Chondrocyte (in vitro differentiated cells): ENCODE results near the gene ELP5. TPM values are rescaled to one million over a fixed set of nuclear protein-coding genes. Genes with fewer than 3 reads are reported as not detected.
A peak's percentile ranks its signal among the peaks of the same experiment; 100 is the strongest.

Experiments
- DNase-seq: peaks from one replicate; pipeline ENCODE4 v3.0.0; 2021; ENCODE audit warnings: mixed read lengths, low spot score
- H3K27ac Mint-ChIP-seq: one replicate; pipeline ENCODE4 v1.8.0; 2021; ENCODE audit warnings: mild to moderate bottlenecking, moderate library complexity, mixed read lengths; ENCODE audit not compliant: unreplicated experiment
- H3K27me3 Mint-ChIP-seq: 2 replicates; pipeline ENCODE4 v1.8.0; 2021; ENCODE audit warnings: low read depth, mixed read lengths
- H3K36me3 Mint-ChIP-seq: 2 replicates; pipeline ENCODE4 v1.8.0; 2021; ENCODE audit warnings: low read depth, mixed read lengths
- H3K4me1 Mint-ChIP-seq: 2 replicates; pipeline ENCODE4 v1.8.0; 2021; ENCODE audit warnings: low read depth, mild to moderate bottlenecking, mixed read lengths
- H3K4me3 Mint-ChIP-seq: one replicate; pipeline ENCODE4 v1.8.0; 2021; ENCODE audit warnings: mild to moderate bottlenecking, moderate library complexity, mixed read lengths; ENCODE audit not compliant: unreplicated experiment
- H3K9me3 Mint-ChIP-seq: 2 replicates; pipeline ENCODE4 v1.8.0; 2021; ENCODE audit warnings: low read depth, mixed read lengths
- CTCF ChIP-seq: fragments of 200-600 bp; sonication (generic); IDR thresholded peaks from 2 replicates; pipeline ENCODE4 v1.5.0; 2021; ENCODE audit warnings: antibody characterized with exemption, mild to moderate bottlenecking, moderate library complexity
- total RNA-seq: library from RNA; stranded (reverse); gene quantifications from 3 replicates; pipeline ENCODE4 v1.2.1, GENCODE V29; 2021

The ELP5 gene
- total RNA-seq, 1 donor from 2014 or later: 24.9 TPM

GRCh38 chr17:7251661-7252175, 297 bp upstream of the ELP5 start, which contains the start of gene CTDNEP1:
Gene CTDNEP1, minus strand, starts transcription at chr17:7251734. Its CDS starts 438 bp downstream, at chr17:7251296.
- H3K9me3 Mint-ChIP-seq: no peaks in the 10 kb centered on the region
- H3K27ac Mint-ChIP-seq: peak within 1 kb of the TSS; percentile 100
- H3K4me1 Mint-ChIP-seq: peaks cover 41% of the 10 kb centered on the region
- peak; percentile 99 for DNase-seq
- H3K36me3 Mint-ChIP-seq: peaks cover 11% of the 10 kb centered on the region
- peak within 1 kb of the TSS; percentile 98 for H3K4me3 Mint-ChIP-seq
- no peak for TF ChIP-seq CTCF
- no peaks in the 10 kb centered on the region for H3K27me3 Mint-ChIP-seq

- Mint-ChIP-seq H3K27me3 (no peaks in the 10 kb centered on the region), H3K4me3 (peak overlapping the region; percentile 98), H3K9me3 (no peaks in the 10 kb centered on the region), H3K4me1 (peaks cover 41% of the 10 kb centered on the region), H3K36me3 (peaks cover 17% of the 10 kb centered on the region), H3K27ac (peak overlapping the region; percentile 100)
- no peak for TF ChIP-seq CTCF
- DNase-seq: no peak
These were observed 1.1 kb downstream of the ELP5 start for GRCh38 chr17:7253082-7253481.

GRCh38 chr17:7254511-7254910, 2.5 kb downstream of the ELP5 start:
- Mint-ChIP-seq H3K4me3 (no peak overlapping the region), H3K4me1 (peaks cover 30% of the 10 kb centered on the region), H3K9me3 (no peaks in the 10 kb centered on the region), H3K27me3 (no peaks in the 10 kb centered on the region), H3K36me3 (peaks cover 22% of the 10 kb centered on the region), H3K27ac (no peak overlapping the region)
- TF ChIP-seq CTCF: no peak
- DNase-seq: no peak

GRCh38 chr17:7256766-7257456, 4.9 kb downstream of the ELP5 start:
- H3K27ac Mint-ChIP-seq: no peak overlapping the region
- no peaks in the 10 kb centered on the region for H3K9me3 Mint-ChIP-seq
- H3K36me3 Mint-ChIP-seq: peaks cover 23% of the 10 kb centered on the region
- peaks cover 2% of the 10 kb centered on the region for H3K27me3 Mint-ChIP-seq
- no peak overlapping the region for H3K4me3 Mint-ChIP-seq
- no peak for TF ChIP-seq CTCF
- no peak for DNase-seq
- H3K4me1 Mint-ChIP-seq: peaks cover 22% of the 10 kb centered on the region

GRCh38 chr17:7258731-7259554, 6.9 kb downstream of the ELP5 start:
- H3K27ac Mint-ChIP-seq: no peak overlapping the region
- peaks cover 22% of the 10 kb centered on the region for H3K36me3 Mint-ChIP-seq
- H3K27me3 Mint-ChIP-seq: peaks cover 11% of the 10 kb centered on the region
- H3K4me3 Mint-ChIP-seq: no peak overlapping the region
- no peak for TF ChIP-seq CTCF
- H3K4me1 Mint-ChIP-seq: peaks cover 19% of the 10 kb centered on the region
- H3K9me3 Mint-ChIP-seq: no peaks in the 10 kb centered on the region
- DNase-seq: no peak
